HepG2 (cell line): Measurements from ENCODE around the gene XPNPEP2. TPM values are rescaled to one million over a fixed set of nuclear protein-coding genes. Genes with fewer than 3 reads are reported as not detected.

Source experiments
- ATAC-seq: fragments of 200-7000 bp; cut with Tn5 transposase; 3 replicates; pipeline ENCODE4 v1.9.1; 2020; ENCODE audit warnings: mild to moderate bottlenecking, moderate library complexity
- BruUV-seq: library from RNA; stranded (reverse); fragments of 400-500 nt; replicated peaks from 2 replicates; lab custom pipeline; 2021; lab: Mats Ljungman, UMichigan
- CTCF ChIA-PET: fragments of 300-600 bp; formaldehyde crosslinking; extraction: SDS; loops from one replicate; lab custom pipeline; 2021; ENCODE audit warnings: low total read pairs, inconsistent platforms, low intra/inter-chr PET ratio; lab: Yijun Ruan, JAX
- POLR2A ChIA-PET: fragments of 350-600 bp; sonication (Branson Sonifier 250); formaldehyde crosslinking; loops from one replicate; lab custom pipeline; 2020; ENCODE audit warnings: antibody characterized with exemption, inconsistent platforms; lab: Yijun Ruan, JAX
- DNase-seq: peaks from one replicate; pipeline ENCODE4 v3.0.0-alpha.2; 2015; ENCODE audit warnings: low spot score
- FAIRE-seq: peaks from 3 replicates; lab custom pipeline; 2011; peaks lifted over from hg19 to GRCh38; lab: Jason Lieb, UNC
- H2AFZ ChIP-seq: one replicate; pipeline ENCODE4 v1.6.1; 2011; ENCODE audit warnings: low read length, inconsistent platforms
- H3K27ac ChIP-seq: fragments of 300-600 bp; 3 replicates; pipeline ENCODE4 v1.8.0; 2011; ENCODE audit warnings: mixed run types, mild to moderate bottlenecking, mixed read lengths, low read length, inconsistent platforms; ENCODE audit not compliant: insufficient read depth; ENCODE audit errors: extremely low read length
- H3K27me3 ChIP-seq, 2 experiments: fragments of 200-600 bp in 1 of 2; 2 replicates in 1 of 2; 3 replicates in 1 of 2; pipeline versions ENCODE4 v1.6.0 to v1.8.0; 2011; ENCODE audit warnings: low read length in 2 of 2, mild to moderate bottlenecking in 2 of 2, moderate library complexity in 2 of 2, inconsistent platforms in 1 of 2; ENCODE audit not compliant: insufficient read depth in 2 of 2, control insufficient read depth in 1 of 2
- H3K36me3 ChIP-seq, 2 experiments: fragments of 200-600 bp in 1 of 2; replicated peaks in 1 of 2; 2 replicates in 1 of 2; 3 replicates in 1 of 2; pipeline versions ENCODE4 v1.5.1 to v1.8.0; 2011; ENCODE audit warnings: low read length in 2 of 2, inconsistent platforms in 1 of 2; ENCODE audit not compliant: insufficient read depth in 2 of 2, control insufficient read depth in 1 of 2
- H3K4me1 ChIP-seq: 2 replicates; pipeline ENCODE4 v1.5.1; 2012; ENCODE audit warnings: low read length, inconsistent platforms; ENCODE audit not compliant: insufficient read depth
- H3K4me2 ChIP-seq: 2 replicates; pipeline ENCODE4 v1.6.0; 2011; ENCODE audit warnings: low read depth, low read length, inconsistent platforms
- H3K4me3 ChIP-seq, 3 experiments: fragments of 200-600 bp in 1 of 3; sonication (generic), shearing (Covaris generic) in 1 of 3; replicated peaks in 1 of 3; 2 replicates each; pipeline ENCODE4 v1.5.1; 2011 to 2016; ENCODE audit warnings: low read length in 3 of 3, inconsistent platforms in 2 of 3, low read depth in 2 of 3, mild to moderate bottlenecking in 2 of 3, control low read depth in 1 of 3, mixed read lengths in 1 of 3; ENCODE audit not compliant: insufficient read depth in 1 of 3
- H3K79me2 ChIP-seq: one replicate; pipeline ENCODE4 v1.6.1; 2011; ENCODE audit warnings: low read length, inconsistent platforms; ENCODE audit not compliant: insufficient read depth
- H3K9ac ChIP-seq: 2 replicates; pipeline ENCODE4 v1.6.0; 2011; ENCODE audit warnings: mild to moderate bottlenecking, low read depth, low read length, inconsistent platforms; ENCODE audit not compliant: insufficient read depth
- H3K9me3 ChIP-seq: 2 replicates; pipeline ENCODE4 v1.5.1; 2012; ENCODE audit warnings: mild to moderate bottlenecking, low read length
- H4K20me1 ChIP-seq: 2 replicates; pipeline ENCODE4 v1.6.0; 2011; ENCODE audit warnings: inconsistent platforms, mild to moderate bottlenecking, low read length, moderate library complexity; ENCODE audit not compliant: insufficient read depth
- NR2F6 ChIP-seq, 2 experiments: IDR thresholded peaks; 2 replicates each; pipeline ENCODE4 v1.6.1; 2016; ENCODE audit warnings: antibody characterized with exemption in 1 of 2, mild to moderate bottlenecking in 1 of 2
- SATB2 ChIP-seq: sonication (generic); formaldehyde crosslinking; IDR thresholded peaks from 2 replicates; pipeline ENCODE4 v1.5.0; 2020; ENCODE audit warnings: missing genetic modification reagents
- SMAD1 ChIP-seq: sonication (generic); formaldehyde crosslinking; IDR thresholded peaks from 2 replicates; pipeline ENCODE4 v1.4.0; 2020; ENCODE audit warnings: missing genetic modification reagents, low read depth, mild to moderate bottlenecking, borderline replicate concordance
- ZNF10 ChIP-seq: sonication (generic); formaldehyde crosslinking; IDR thresholded peaks from 2 replicates; pipeline ENCODE4 v1.4.0; 2020; ENCODE audit warnings: mild to moderate bottlenecking, low read depth, missing genetic modification reagents, borderline replicate concordance
- ZNF616 ChIP-seq: sonication (generic); formaldehyde crosslinking; IDR thresholded peaks from 2 replicates; pipeline ENCODE4 v1.5.0; 2020; ENCODE audit warnings: low read depth, mild to moderate bottlenecking, missing genetic modification reagents
- ZNF703 ChIP-seq: sonication (generic); formaldehyde crosslinking; IDR thresholded peaks from 2 replicates; pipeline ENCODE4 v1.5.1; 2020; ENCODE audit warnings: missing genetic modification reagents, mild to moderate bottlenecking, moderate library complexity, borderline replicate concordance
- ZNF768 ChIP-seq: sonication (generic); formaldehyde crosslinking; IDR thresholded peaks from 2 replicates; pipeline ENCODE4 v1.4.0; 2020; ENCODE audit warnings: missing genetic modification reagents
- WGBS: methylation state at CpG from one replicate; pipeline ENCODE4 v1.1.6; 2017; ENCODE audit warnings: low lambda C conversion rate; 5-methylcytosine and 5-hydroxymethylcytosine counted together
- in situ Hi-C: cut with HindIII; loops from 2 replicates; pipeline ENCODE4 v1.10.0; 2017; ENCODE audit warnings: low pct_unique_long_range_greater_than_20kb; ENCODE audit not compliant: extremely low pct_ligation_motif_present
- intact Hi-C: fragments of 100-400 bp; cut with micrococcal nuclease; formaldehyde crosslinking; loops from one replicate; pipeline ENCODE4 v1.10.0; 2022; ENCODE audit not compliant: unreplicated experiment
- polyA plus RNA-seq, 8 experiments: library from polyadenylated mRNA; depleted of rRNA in 3 of 8; stranded (reverse) in 7 of 8; unstranded in 1 of 8; fragments of >200 nt; fragmentation: Illumina TruSeq in 4 of 8; extraction: Trizol in 4 of 8; gene quantifications; 2 replicates each; pipeline versions ENCODE4 v1.2.1 to v1.2.3, GENCODE V29; 2011 to 2016; ENCODE audit warnings: low read depth in 4 of 8, missing spikeins in 1 of 8, mixed read lengths in 1 of 8; ENCODE audit not compliant: insufficient read depth in 1 of 8
- total RNA-seq, 5 experiments: library from RNA; depleted of rRNA; stranded (reverse); fragments of >200 nt; fragmentation: Illumina TruSeq; extraction: Trizol; gene quantifications; 2 replicates each; pipeline ENCODE4 v1.2.3, GENCODE V29; 2016; ENCODE audit warnings: low read depth in 1 of 5
- TF ChIP-seq, protein P1 (sequence below): sonication (generic); formaldehyde crosslinking; IDR thresholded peaks from 2 replicates; pipeline ENCODE4 v1.4.0; 2020; ENCODE audit warnings: mild to moderate bottlenecking, missing genetic modification reagents
- TF ChIP-seq, protein P2 (sequence below): sonication (generic); formaldehyde crosslinking; IDR thresholded peaks from one replicate; pipeline ENCODE4 v1.5.1; 2020; ENCODE audit warnings: mild to moderate bottlenecking, missing genetic modification reagents; ENCODE audit errors: not compliant biosample characterization
- TF ChIP-seq, protein P3 (sequence below): sonication (generic); formaldehyde crosslinking; IDR thresholded peaks from 2 replicates; pipeline ENCODE4 v1.8.1; 2023; ENCODE audit warnings: mild to moderate bottlenecking, inconsistent platforms, moderate library complexity, missing genetic modification reagents, borderline replicate concordance
- TF ChIP-seq, protein P4 (sequence below): sonication (generic); formaldehyde crosslinking; IDR thresholded peaks from 2 replicates; pipeline ENCODE4 v1.4.0; 2020; ENCODE audit warnings: missing genetic modification reagents
- TF ChIP-seq, protein P5 (sequence below), 2 experiments: sonication (generic) in 1 of 2; formaldehyde crosslinking in 1 of 2; IDR thresholded peaks; 2 replicates each; pipeline versions ENCODE4 v1.4.0 to v1.6.1; 2018 to 2020; ENCODE audit warnings: missing genetic modification reagents in 2 of 2, borderline replicate concordance in 1 of 2, low read depth in 1 of 2, mild to moderate bottlenecking in 1 of 2, missing biosample characterization in 1 of 2

The XPNPEP2 gene
- total and polyA plus RNA-seq, 2 of the 13 experiments (the other 11 are each of a cell fraction or from before 2014, with no cell fraction given), result 1.1 to 1.8 TPM

DNA sequence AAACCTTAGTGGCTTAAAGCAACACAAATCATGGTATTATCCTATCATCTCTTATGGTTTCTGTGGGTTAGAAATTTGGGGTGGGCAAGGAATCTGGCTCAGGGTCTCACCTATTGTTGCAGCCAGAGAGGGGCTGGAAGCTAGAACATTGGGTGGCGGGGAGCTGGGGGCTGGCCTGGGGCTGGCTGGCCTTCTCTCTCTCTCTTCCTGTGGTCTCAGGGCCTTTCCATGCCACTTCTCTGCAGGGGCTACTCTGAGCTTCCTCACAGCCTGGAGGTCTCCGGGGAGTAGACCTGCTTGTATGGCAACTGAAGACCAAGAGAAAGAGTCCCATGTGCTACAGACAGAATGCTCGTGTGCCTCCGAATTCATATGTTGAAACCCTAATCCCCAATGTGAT is 10.7 kb upstream of the XPNPEP2 start:
- BruUV-seq, result no TSS peak
- intact Hi-C loops, result loop anchor here (2.0 kb wide), 1 partner anchor 97 kb away; no protein-coding TSS in a partner anchor
- H3K4me3 ChIP-seq, result no peak overlapping the region
- H3K4me1 ChIP-seq, result no peaks in the 10 kb centered on the region
- CTCF ChIA-PET, result no interaction called here
- in situ Hi-C loops, result loop anchor here (5.0 to 10.0 kb wide), 2 partner anchors 93 to 121 kb away; no protein-coding TSS in a partner anchor
- 80% methylated on average over 2 of the region's 4 CpGs for WGBS
- H2AFZ ChIP-seq, result no peak overlapping the region
- no peaks in the 10 kb centered on the region for H4K20me1 ChIP-seq
- H3K79me2 ChIP-seq, result no peaks in the 10 kb centered on the region
- H3K27me3 ChIP-seq, result no peaks in the 10 kb centered on the region
- DNase-seq (no peak), ATAC-seq (no peak), FAIRE-seq (no peak)
- POLR2A ChIA-PET, result no interaction called here
- H3K9me3 ChIP-seq, result no peaks in the 10 kb centered on the region
- H3K9ac ChIP-seq, result no peak overlapping the region
- H3K36me3 ChIP-seq, result no peaks in the 10 kb centered on the region
- no peak overlapping the region for H3K4me2 ChIP-seq
- H3K27ac ChIP-seq, result no peak overlapping the region
- no peak for TF ChIP-seq SMAD1 (CRISPR knock-in tag)
- no peak for TF ChIP-seq ZNF10 (CRISPR knock-in tag)
- no peak for TF ChIP-seq SATB2 (CRISPR knock-in tag)
- TF ChIP-seq ZNF768 (CRISPR knock-in tag), result no peak
- TF ChIP-seq, protein P1, sequence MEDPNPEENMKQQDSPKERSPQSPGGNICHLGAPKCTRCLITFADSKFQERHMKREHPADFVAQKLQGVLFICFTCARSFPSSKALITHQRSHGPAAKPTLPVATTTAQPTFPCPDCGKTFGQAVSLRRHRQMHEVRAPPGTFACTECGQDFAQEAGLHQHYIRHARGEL (CRISPR knock-in tag), result no peak
- TF ChIP-seq, protein P2, sequence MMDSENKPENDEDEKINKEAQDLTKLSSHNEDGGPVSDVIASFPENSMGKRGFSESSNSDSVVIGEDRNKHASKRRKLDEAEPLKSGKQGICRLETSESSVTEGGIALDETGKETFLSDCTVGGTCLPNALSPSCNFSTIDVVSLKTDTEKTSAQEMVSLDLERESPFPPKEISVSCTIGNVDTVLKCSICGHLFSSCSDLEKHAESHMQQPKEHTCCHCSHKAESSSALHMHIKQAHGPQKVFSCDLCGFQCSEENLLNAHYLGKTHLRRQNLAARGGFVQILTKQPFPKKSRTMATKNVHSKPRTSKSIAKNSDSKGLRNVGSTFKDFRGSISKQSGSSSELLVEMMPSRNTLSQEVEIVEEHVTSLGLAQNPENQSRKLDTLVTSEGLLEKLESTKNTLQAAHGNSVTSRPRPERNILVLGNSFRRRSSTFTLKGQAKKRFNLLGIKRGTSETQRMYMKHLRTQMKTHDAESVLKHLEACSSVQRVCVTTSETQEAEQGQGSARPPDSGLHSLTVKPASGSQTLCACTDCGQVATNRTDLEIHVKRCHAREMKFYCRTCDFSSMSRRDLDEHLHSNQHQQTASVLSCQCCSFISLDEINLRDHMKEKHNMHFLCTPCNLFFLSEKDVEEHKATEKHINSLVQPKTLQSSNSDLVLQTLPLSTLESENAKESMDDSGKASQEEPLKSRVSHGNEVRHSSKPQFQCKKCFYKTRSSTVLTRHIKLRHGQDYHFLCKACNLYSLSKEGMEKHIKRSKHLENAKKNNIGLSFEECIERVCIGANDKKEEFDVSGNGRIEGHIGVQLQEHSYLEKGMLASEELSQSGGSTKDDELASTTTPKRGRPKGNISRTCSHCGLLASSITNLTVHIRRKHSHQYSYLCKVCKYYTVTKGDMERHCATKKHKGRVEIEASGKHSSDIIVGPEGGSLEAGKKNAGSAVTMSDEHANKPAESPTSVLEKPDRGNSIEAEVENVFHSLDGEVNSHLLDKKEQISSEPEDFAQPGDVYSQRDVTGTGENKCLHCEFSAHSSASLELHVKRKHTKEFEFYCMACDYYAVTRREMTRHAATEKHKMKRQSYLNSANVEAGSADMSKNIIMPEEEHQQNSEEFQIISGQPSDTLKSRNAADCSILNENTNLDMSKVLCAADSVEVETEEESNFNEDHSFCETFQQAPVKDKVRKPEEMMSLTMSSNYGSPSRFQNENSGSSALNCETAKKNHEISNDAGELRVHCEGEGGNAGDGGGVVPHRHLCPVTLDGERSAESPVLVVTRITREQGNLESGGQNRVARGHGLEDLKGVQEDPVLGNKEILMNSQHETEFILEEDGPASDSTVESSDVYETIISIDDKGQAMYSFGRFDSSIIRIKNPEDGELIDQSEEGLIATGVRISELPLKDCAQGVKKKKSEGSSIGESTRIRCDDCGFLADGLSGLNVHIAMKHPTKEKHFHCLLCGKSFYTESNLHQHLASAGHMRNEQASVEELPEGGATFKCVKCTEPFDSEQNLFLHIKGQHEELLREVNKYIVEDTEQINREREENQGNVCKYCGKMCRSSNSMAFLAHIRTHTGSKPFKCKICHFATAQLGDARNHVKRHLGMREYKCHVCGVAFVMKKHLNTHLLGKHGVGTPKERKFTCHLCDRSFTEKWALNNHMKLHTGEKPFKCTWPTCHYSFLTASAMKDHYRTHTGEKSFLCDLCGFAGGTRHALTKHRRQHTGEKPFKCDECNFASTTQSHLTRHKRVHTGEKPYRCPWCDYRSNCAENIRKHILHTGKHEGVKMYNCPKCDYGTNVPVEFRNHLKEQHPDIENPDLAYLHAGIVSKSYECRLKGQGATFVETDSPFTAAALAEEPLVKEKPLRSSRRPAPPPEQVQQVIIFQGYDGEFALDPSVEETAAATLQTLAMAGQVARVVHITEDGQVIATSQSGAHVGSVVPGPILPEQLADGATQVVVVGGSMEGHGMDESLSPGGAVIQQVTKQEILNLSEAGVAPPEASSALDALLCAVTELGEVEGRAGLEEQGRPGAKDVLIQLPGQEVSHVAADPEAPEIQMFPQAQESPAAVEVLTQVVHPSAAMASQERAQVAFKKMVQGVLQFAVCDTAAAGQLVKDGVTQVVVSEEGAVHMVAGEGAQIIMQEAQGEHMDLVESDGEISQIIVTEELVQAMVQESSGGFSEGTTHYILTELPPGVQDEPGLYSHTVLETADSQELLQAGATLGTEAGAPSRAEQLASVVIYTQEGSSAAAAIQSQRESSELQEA, result no peak
- no peak for TF ChIP-seq ZNF703 (CRISPR knock-in tag)
- TF ChIP-seq, protein P3, sequence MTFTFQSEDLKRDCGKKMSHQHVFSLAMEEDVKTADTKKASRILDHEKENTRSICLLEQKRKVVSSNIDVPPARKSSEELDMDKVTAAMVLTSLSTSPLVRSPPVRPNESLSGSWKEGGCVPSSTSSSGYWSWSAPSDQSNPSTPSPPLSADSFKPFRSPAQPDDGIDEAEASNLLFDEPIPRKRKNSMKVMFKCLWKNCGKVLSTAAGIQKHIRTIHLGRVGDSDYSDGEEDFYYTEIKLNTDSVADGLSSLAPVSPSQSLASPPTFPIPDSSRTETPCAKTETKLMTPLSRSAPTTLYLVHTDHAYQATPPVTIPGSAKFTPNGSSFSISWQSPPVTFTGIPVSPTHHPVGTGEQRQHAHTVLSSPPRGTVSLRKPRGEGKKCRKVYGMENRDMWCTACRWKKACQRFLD, result no peak
- TF ChIP-seq ZNF616 (CRISPR knock-in tag), result no peak
- TF ChIP-seq NR2F6 (IDR thresholded peaks at IDR 0.05), result no peak
- no peak for TF ChIP-seq NR2F6 (CRISPR knock-in tag; IDR thresholded peaks at IDR 0.05)
- TF ChIP-seq, protein P4, sequence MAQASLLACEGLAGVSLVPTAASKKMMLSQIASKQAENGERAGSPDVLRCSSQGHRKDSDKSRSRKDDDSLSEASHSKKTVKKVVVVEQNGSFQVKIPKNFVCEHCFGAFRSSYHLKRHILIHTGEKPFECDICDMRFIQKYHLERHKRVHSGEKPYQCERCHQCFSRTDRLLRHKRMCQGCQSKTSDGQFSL, result no peak
- TF ChIP-seq, protein P5, sequence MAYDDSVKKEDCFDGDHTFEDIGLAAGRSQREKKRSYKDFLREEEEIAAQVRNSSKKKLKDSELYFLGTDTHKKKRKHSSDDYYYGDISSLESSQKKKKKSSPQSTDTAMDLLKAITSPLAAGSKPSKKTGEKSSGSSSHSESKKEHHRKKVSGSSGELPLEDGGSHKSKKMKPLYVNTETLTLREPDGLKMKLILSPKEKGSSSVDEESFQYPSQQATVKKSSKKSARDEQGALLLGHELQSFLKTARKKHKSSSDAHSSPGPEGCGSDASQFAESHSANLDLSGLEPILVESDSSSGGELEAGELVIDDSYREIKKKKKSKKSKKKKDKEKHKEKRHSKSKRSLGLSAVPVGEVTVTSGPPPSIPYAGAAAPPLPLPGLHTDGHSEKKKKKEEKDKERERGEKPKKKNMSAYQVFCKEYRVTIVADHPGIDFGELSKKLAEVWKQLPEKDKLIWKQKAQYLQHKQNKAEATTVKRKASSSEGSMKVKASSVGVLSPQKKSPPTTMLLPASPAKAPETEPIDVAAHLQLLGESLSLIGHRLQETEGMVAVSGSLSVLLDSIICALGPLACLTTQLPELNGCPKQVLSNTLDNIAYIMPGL (CRISPR knock-in tag; IDR thresholded peaks at IDR 0.05; ENCODE audit: borderline replicate concordance in 1 of 2, low read depth in 1 of 2), result no peak
